Neural progenitor cell (in vitro differentiated cells): ENCODE measurements around the gene SFTPD. TPM values are rescaled to one million over a fixed set of nuclear protein-coding genes. Genes with fewer than 3 reads are reported as not detected.

Experiments used
- DNase-seq: peaks from one replicate; pipeline ENCODE4 v3.0.0-alpha.2; 2016; ENCODE audit warnings: low spot score
- H2AFZ ChIP-seq: fragments of 200-600 bp; sonication (generic); replicated peaks from 2 replicates; pipeline ENCODE4 v1.6.1; 2016; ENCODE audit warnings: antibody characterized with exemption
- H3F3A ChIP-seq: fragments of 200-600 bp; sonication (generic); 2 replicates; pipeline ENCODE4 v1.6.1; 2016; ENCODE audit warnings: antibody characterized with exemption, low read depth
- H3K27ac ChIP-seq: fragments of 200-600 bp; sonication (generic); 2 replicates; pipeline ENCODE4 v1.5.1; 2016; ENCODE audit warnings: mild to moderate bottlenecking
- H3K27me3 ChIP-seq: fragments of 200-600 bp; sonication (generic); 2 replicates; pipeline ENCODE4 v1.6.1; 2016; ENCODE audit warnings: mild to moderate bottlenecking, moderate library complexity
- H3K36me3 ChIP-seq: fragments of 200-600 bp; sonication (generic); 2 replicates; pipeline ENCODE4 v1.5.1; 2016
- H3K4me1 ChIP-seq: fragments of 200-600 bp; sonication (generic); 2 replicates; pipeline ENCODE4 v1.6.1; 2016; ENCODE audit warnings: mixed run types
- H3K4me2 ChIP-seq: fragments of 200-600 bp; sonication (generic); 2 replicates; pipeline ENCODE4 v1.6.1; 2016
- H3K4me3 ChIP-seq: fragments of 200-600 bp; sonication (generic); 2 replicates; pipeline ENCODE4 v1.5.1; 2016
- H3K79me2 ChIP-seq: fragments of 200-600 bp; sonication (generic); 2 replicates; pipeline ENCODE4 v1.6.1; 2016; ENCODE audit warnings: low read depth
- H3K9ac ChIP-seq: fragments of 200-600 bp; sonication (generic); 2 replicates; pipeline ENCODE4 v1.6.1; 2016
- H3K9me3 ChIP-seq: fragments of 200-600 bp; sonication (generic); 2 replicates; pipeline ENCODE4 v1.5.1; 2016; ENCODE audit warnings: low read depth
- H4K20me1 ChIP-seq: fragments of 200-600 bp; sonication (generic); 2 replicates; pipeline ENCODE4 v1.6.1; 2016; ENCODE audit warnings: low read depth
- H3K27ac Mint-ChIP-seq: 3 replicates; pipeline ENCODE4 v1.8.0; 2021; ENCODE audit warnings: mixed read lengths
- H3K27me3 Mint-ChIP-seq: 2 replicates; pipeline ENCODE4 v1.8.0; 2022; ENCODE audit warnings: low read depth, mild to moderate bottlenecking, inconsistent platforms, moderate library complexity, mixed read lengths; ENCODE audit not compliant: insufficient read depth
- H3K36me3 Mint-ChIP-seq: 3 replicates; pipeline ENCODE4 v1.8.0; 2021; ENCODE audit warnings: mixed read lengths
- H3K4me1 Mint-ChIP-seq: 3 replicates; pipeline ENCODE4 v1.8.0; 2021; ENCODE audit warnings: mixed read lengths
- H3K4me3 Mint-ChIP-seq: 3 replicates; pipeline ENCODE4 v1.8.0; 2021; ENCODE audit warnings: mild to moderate bottlenecking, moderate library complexity, mixed read lengths
- H3K9me3 Mint-ChIP-seq: 3 replicates; pipeline ENCODE4 v1.8.0; 2020; ENCODE audit warnings: mixed read lengths
- CTCF ChIP-seq: fragments of 200-600 bp; sonication (generic); IDR thresholded peaks from 2 replicates; pipeline ENCODE4 v1.5.1; 2017; ENCODE audit warnings: antibody characterized with exemption, mild to moderate bottlenecking
- EZH2 ChIP-seq: fragments of 200-600 bp; sonication (generic); IDR thresholded peaks from 2 replicates; pipeline ENCODE4 v1.6.1; 2017; ENCODE audit warnings: antibody characterized with exemption, mild to moderate bottlenecking, moderate library complexity
- EZH2phosphoT487 ChIP-seq: fragments of 200-600 bp; sonication (generic); IDR thresholded peaks from 2 replicates; pipeline ENCODE4 v1.6.1; 2017; ENCODE audit warnings: antibody characterized with exemption
- total RNA-seq: library from RNA; depleted of rRNA; stranded (reverse); fragments of >200 nt; gene quantifications from 2 replicates; pipeline ENCODE4 v1.2.3, GENCODE V29; 2015; ENCODE audit warnings: low replicate concordance

The SFTPD gene
- total RNA-seq, 1 donor from 2014 or later, result not detected

GRCh38 chr10:79940431-79940830 is 8.5 kb downstream of the SFTPD start:
- Histone ChIP-seq H3K79me2 (no peaks in the 10 kb centered on the region), H3K4me1 (no peaks in the 10 kb centered on the region), H3K27ac (no peak overlapping the region), H3K4me3 (no peak overlapping the region), H2AFZ (no peak overlapping the region), H4K20me1 (no peaks in the 10 kb centered on the region), H3K4me2 (no peak overlapping the region), H3K36me3 (no peaks in the 10 kb centered on the region), H3K9ac (no peak overlapping the region), H3K9me3 (no peaks in the 10 kb centered on the region), H3F3A (no peaks in the 10 kb centered on the region), H3K27me3 (no peaks in the 10 kb centered on the region)
- H3K36me3 Mint-ChIP-seq, result no peaks in the 10 kb centered on the region
- H3K9me3 Mint-ChIP-seq, result no peaks in the 10 kb centered on the region
- TF ChIP-seq EZH2 (no peak), CTCF (no peak), EZH2phosphoT487 (no peak)
- peaks cover 4% of the 10 kb centered on the region for H3K27me3 Mint-ChIP-seq
- no peaks in the 10 kb centered on the region for H3K4me1 Mint-ChIP-seq
- H3K4me3 Mint-ChIP-seq, result no peak overlapping the region
- no peak overlapping the region for H3K27ac Mint-ChIP-seq
- DNase-seq, result no peak

GRCh38 chr10:79939969-79940368 is 8.9 kb downstream of the SFTPD start:
- Histone ChIP-seq H3K79me2 (no peaks in the 10 kb centered on the region), H3K4me1 (no peaks in the 10 kb centered on the region), H3K36me3 (no peaks in the 10 kb centered on the region), H3K4me2 (no peak overlapping the region), H3K9me3 (no peaks in the 10 kb centered on the region), H3K4me3 (no peak overlapping the region), H3K9ac (no peak overlapping the region), H3F3A (no peaks in the 10 kb centered on the region), H4K20me1 (no peaks in the 10 kb centered on the region), H3K27ac (no peak overlapping the region), H3K27me3 (no peaks in the 10 kb centered on the region), H2AFZ (no peak overlapping the region)
- DNase-seq, result no peak
- no peaks in the 10 kb centered on the region for H3K4me1 Mint-ChIP-seq
- H3K36me3 Mint-ChIP-seq, result no peaks in the 10 kb centered on the region
- H3K27ac Mint-ChIP-seq, result no peak overlapping the region
- peaks cover 4% of the 10 kb centered on the region for H3K27me3 Mint-ChIP-seq
- H3K9me3 Mint-ChIP-seq, result no peaks in the 10 kb centered on the region
- TF ChIP-seq EZH2 (no peak), CTCF (no peak), EZH2phosphoT487 (no peak)
- H3K4me3 Mint-ChIP-seq, result no peak overlapping the region

- H3K27ac Mint-ChIP-seq, result no peak overlapping the region
- H2AFZ ChIP-seq, result no peak overlapping the region
- no peaks in the 10 kb centered on the region for H3F3A ChIP-seq
Observed at GRCh38 chr10:79938728-79939406, 10.0 kb downstream of the SFTPD start.

More at GRCh38 chr10:79938728-79939406, 10.0 kb downstream of the SFTPD start:
- TF ChIP-seq CTCF (no peak), EZH2 (no peak), EZH2phosphoT487 (no peak)
- no peak for DNase-seq
- Mint-ChIP-seq H3K9me3 (no peaks in the 10 kb centered on the region), H3K27me3 (peaks cover 2% of the 10 kb centered on the region), H3K36me3 (no peaks in the 10 kb centered on the region), H3K4me3 (no peak overlapping the region), H3K4me1 (no peaks in the 10 kb centered on the region)
- H3K9me3 ChIP-seq, result no peaks in the 10 kb centered on the region
- no peaks in the 10 kb centered on the region for H3K27me3 ChIP-seq
- no peak overlapping the region for H3K4me3 ChIP-seq
- no peaks in the 10 kb centered on the region for H3K4me1 ChIP-seq
- H3K36me3 ChIP-seq, result no peaks in the 10 kb centered on the region
- no peaks in the 10 kb centered on the region for H4K20me1 ChIP-seq
- no peak overlapping the region for H3K9ac ChIP-seq
- H3K27ac ChIP-seq, result no peak overlapping the region
- H3K79me2 ChIP-seq, result no peaks in the 10 kb centered on the region
- no peak overlapping the region for H3K4me2 ChIP-seq
